Naive B cell (primary cell): ENCODE data around the gene IDI2. TPM values are rescaled to one million over a fixed set of nuclear protein-coding genes. Genes with fewer than 3 reads are reported as not detected.

Experiments
- ATAC-seq, 2 donors: fragments of 150-1000 bp; cut with Tn5 transposase; 2 replicates each; pipeline ENCODE4 v1.10.0; 2021; ENCODE audit warnings: low read depth in 2 of 2, mild to moderate bottlenecking in 2 of 2, moderate library complexity in 2 of 2
- DNase-seq: peaks from one replicate; pipeline ENCODE4 v3.0.0; 2022
- H3K27ac Mint-ChIP-seq, 6 donors: one replicate each; pipeline ENCODE4 v1.8.0; 2020 to 2022; ENCODE audit warnings: mild to moderate bottlenecking in 6 of 6, mixed read lengths in 6 of 6, moderate library complexity in 5 of 6, inconsistent platforms in 2 of 6
- H3K27me3 Mint-ChIP-seq, 3 donors: one replicate each; pipeline ENCODE4 v1.8.0; 2021 to 2022; ENCODE audit warnings: mixed read lengths in 3 of 3, mild to moderate bottlenecking in 1 of 3
- H3K36me3 Mint-ChIP-seq, 2 donors: one replicate each; pipeline ENCODE4 v1.8.0; 2020 to 2022; ENCODE audit warnings: mixed read lengths in 2 of 2, inconsistent platforms in 1 of 2, mild to moderate bottlenecking in 1 of 2
- H3K4me1 Mint-ChIP-seq, 3 donors: one replicate each; pipeline ENCODE4 v1.8.0; 2020 to 2022; ENCODE audit warnings: mixed read lengths in 3 of 3, inconsistent platforms in 1 of 3, mild to moderate bottlenecking in 1 of 3, moderate library complexity in 1 of 3
- H3K4me3 Mint-ChIP-seq, 8 donors: one replicate each; pipeline ENCODE4 v1.8.0; 2020 to 2022; ENCODE audit warnings: mild to moderate bottlenecking in 8 of 8, mixed read lengths in 8 of 8, moderate library complexity in 8 of 8, inconsistent platforms in 2 of 8
- H3K9me3 Mint-ChIP-seq, 7 donors: one replicate each; pipeline ENCODE4 v1.8.0; 2020 to 2022; ENCODE audit warnings: mixed read lengths in 7 of 7, mild to moderate bottlenecking in 5 of 7, inconsistent platforms in 2 of 7, moderate library complexity in 1 of 7
- polyA plus RNA-seq, 6 donors: library from polyadenylated mRNA; unstranded; fragments of 300-500 nt; fragmentation: Illumina TruSeq; gene quantifications; one replicate each; pipeline ENCODE4 v1.2.3, GENCODE V29; 2021; ENCODE audit warnings: low read depth in 6 of 6

The IDI2 gene
- polyA plus RNA-seq, 6 donors from 2014 or later, result not detected

- peaks cover 11 to 22% of the 10 kb centered on the region in 2 donors for H3K36me3 Mint-ChIP-seq
- peaks cover 11 to 18% (median 15%) of the 10 kb centered on the region in 3 donors for H3K4me1 Mint-ChIP-seq
- DNase-seq (no peak), ATAC-seq (no peak)
- no peak overlapping the region for H3K4me3 Mint-ChIP-seq
- H3K27me3 Mint-ChIP-seq, result no peaks in the 10 kb centered on the region
- no peak overlapping the region for H3K27ac Mint-ChIP-seq
- peaks cover 12 to 24% (median 20%) of the 10 kb centered on the region in 7 donors for H3K9me3 Mint-ChIP-seq
Observed at GRCh38 chr10:983401-983800, 42.3 kb downstream of the IDI2 start.

- Mint-ChIP-seq H3K27me3 (no peaks in the 10 kb centered on the region), H3K27ac (peak overlapping the region in 1 of 6 donors; percentile 49), H3K9me3 (peaks cover 18 to 38% (median 21%) of the 10 kb centered on the region in 7 donors), H3K4me3 (no peak overlapping the region), H3K36me3 (peaks cover 18 to 24% of the 10 kb centered on the region in 2 donors), H3K4me1 (no peaks in the 10 kb centered on the region)
- DNase-seq (no peak), ATAC-seq (no peak)
Observed at GRCh38 chr10:980468-981093, 45.1 kb downstream of the IDI2 start.

- H3K27ac Mint-ChIP-seq, result no peak overlapping the region
- H3K4me3 Mint-ChIP-seq, result no peak overlapping the region
- peaks cover 18 to 38% (median 21%) of the 10 kb centered on the region in 7 donors for H3K9me3 Mint-ChIP-seq
- H3K27me3 Mint-ChIP-seq, result no peaks in the 10 kb centered on the region
- ATAC-seq (no peak), DNase-seq (no peak)
- H3K4me1 Mint-ChIP-seq, result no peaks in the 10 kb centered on the region
- peaks cover 18 to 24% of the 10 kb centered on the region in 2 donors for H3K36me3 Mint-ChIP-seq
Observed at GRCh38 chr10:978826-979421, 46.7 kb downstream of the IDI2 start.

GRCh38 chr10:976316-976715, 49.3 kb downstream of the IDI2 start:
- peak overlapping the region in 1 of 6 donors; percentile 29 for H3K27ac Mint-ChIP-seq
- H3K9me3 Mint-ChIP-seq, result peaks cover 18 to 51% (median 27%) of the 10 kb centered on the region in 7 donors
- ATAC-seq (no peak), DNase-seq (no peak)
- H3K4me3 Mint-ChIP-seq, result no peak overlapping the region
- H3K27me3 Mint-ChIP-seq, result no peaks in the 10 kb centered on the region
- no peaks in the 10 kb centered on the region for H3K4me1 Mint-ChIP-seq
- peaks cover 18 to 22% of the 10 kb centered on the region in 2 donors for H3K36me3 Mint-ChIP-seq

GRCh38 chr10:974785-975074, 50.9 kb downstream of the IDI2 start:
- H3K36me3 Mint-ChIP-seq, result peaks cover 11 to 13% of the 10 kb centered on the region in 2 donors
- no peak for ATAC-seq
- no peak overlapping the region for H3K27ac Mint-ChIP-seq
- H3K4me3 Mint-ChIP-seq, result no peak overlapping the region
- H3K4me1 Mint-ChIP-seq, result no peaks in the 10 kb centered on the region
- no peak for DNase-seq
- peaks cover 0 to 4% (median 2%) of the 10 kb centered on the region in 3 donors for H3K27me3 Mint-ChIP-seq
- H3K9me3 Mint-ChIP-seq, result peaks cover 11 to 42% (median 18%) of the 10 kb centered on the region in 7 donors

GRCh38 chr10:974038-974784, 51.4 kb downstream of the IDI2 start:
- peaks cover 0 to 9% (median 7%) of the 10 kb centered on the region in 3 donors for H3K27me3 Mint-ChIP-seq
- no peak overlapping the region for H3K27ac Mint-ChIP-seq

GRCh38 chr10:972763-973162, 52.9 kb downstream of the IDI2 start:
- Mint-ChIP-seq H3K27ac (no peak overlapping the region), H3K27me3 (peaks cover 0 to 20% (median 18%) of the 10 kb centered on the region in 3 donors), H3K36me3 (peaks cover 0 to 7% of the 10 kb centered on the region in 2 donors), H3K4me3 (no peak overlapping the region), H3K4me1 (no peaks in the 10 kb centered on the region), H3K9me3 (peaks cover 0 to 22% (median 7%) of the 10 kb centered on the region in 7 donors)
- no peak for ATAC-seq
- DNase-seq, result no peak

More at GRCh38 chr10:974038-974784, 51.4 kb downstream of the IDI2 start:
- peaks cover 9 to 37% (median 14%) of the 10 kb centered on the region in 7 donors for H3K9me3 Mint-ChIP-seq
- peaks cover 10 to 11% of the 10 kb centered on the region in 2 donors for H3K36me3 Mint-ChIP-seq
- H3K4me1 Mint-ChIP-seq, result no peaks in the 10 kb centered on the region
- no peak for DNase-seq
- no peak for ATAC-seq
- no peak overlapping the region for H3K4me3 Mint-ChIP-seq

GRCh38 chr10:971613-972012, 54.0 kb downstream of the IDI2 start:
- DNase-seq (no peak), ATAC-seq (no peak)
- H3K9me3 Mint-ChIP-seq, result peaks cover 0 to 19% (median 4%) of the 10 kb centered on the region in 7 donors

GRCh38 chr10:971150-971542, 54.5 kb downstream of the IDI2 start:
- Mint-ChIP-seq H3K4me3 (no peak overlapping the region), H3K4me1 (no peaks in the 10 kb centered on the region), H3K36me3 (no peaks in the 10 kb centered on the region), H3K9me3 (peaks cover 0 to 14% (median under 1%) of the 10 kb centered on the region in 7 donors), H3K27me3 (peaks cover 0 to 33% (median 28%) of the 10 kb centered on the region in 3 donors), H3K27ac (no peak overlapping the region)
- ATAC-seq (no peak), DNase-seq (no peak)

More at GRCh38 chr10:971613-972012, 54.0 kb downstream of the IDI2 start:
- no peaks in the 10 kb centered on the region for H3K4me1 Mint-ChIP-seq
- peaks cover 0 to 4% of the 10 kb centered on the region in 2 donors for H3K36me3 Mint-ChIP-seq
- H3K4me3 Mint-ChIP-seq, result no peak overlapping the region
- H3K27ac Mint-ChIP-seq, result peak overlapping the region in 1 of 6 donors; percentile 69
- peaks cover 0 to 28% (median 24%) of the 10 kb centered on the region in 3 donors for H3K27me3 Mint-ChIP-seq

GRCh38 chr10:970311-971149, 55.1 kb downstream of the IDI2 start:
- ATAC-seq, result no peak
- no peak overlapping the region for H3K27ac Mint-ChIP-seq
- no peaks in the 10 kb centered on the region for H3K36me3 Mint-ChIP-seq

GRCh38 chr10:969473-970150, 56.0 kb downstream of the IDI2 start:
- Mint-ChIP-seq H3K9me3 (peaks cover 0 to 14% (median 5%) of the 10 kb centered on the region in 7 donors), H3K27ac (no peak overlapping the region), H3K36me3 (no peaks in the 10 kb centered on the region), H3K4me3 (no peak overlapping the region), H3K27me3 (peaks cover 9 to 40% (median 37%) of the 10 kb centered on the region in 3 donors), H3K4me1 (no peaks in the 10 kb centered on the region)
- no peak for DNase-seq
- no peak for ATAC-seq

More at GRCh38 chr10:970311-971149, 55.1 kb downstream of the IDI2 start:
- peaks cover 5 to 39% (median 35%) of the 10 kb centered on the region in 3 donors for H3K27me3 Mint-ChIP-seq
- no peak for DNase-seq
- no peak overlapping the region for H3K4me3 Mint-ChIP-seq
- H3K4me1 Mint-ChIP-seq, result no peaks in the 10 kb centered on the region
- peaks cover 0 to 14% (median 5%) of the 10 kb centered on the region in 7 donors for H3K9me3 Mint-ChIP-seq
